WTC11 (cell line): ENCODE measurements around the gene KDM2B. TPM values are rescaled to one million over a fixed set of nuclear protein-coding genes. Genes with fewer than 3 reads are reported as not detected.

Experiments used
- ATAC-seq: fragments of 200-7000 bp; cut with Tn5 transposase; 2 replicates; pipeline ENCODE4 v1.10.0; 2021; ENCODE audit warnings: mild to moderate bottlenecking, moderate library complexity
- CTCF ChIA-PET: fragments of 300-600 bp; sonication (Branson Sonifier 250); formaldehyde crosslinking; loops from one replicate; lab custom pipeline; 2021; ENCODE audit warnings: antibody characterized with exemption; lab: Charles Lee
- POLR2A ChIA-PET: fragments of 350-600 bp; sonication (Branson Sonifier 250); formaldehyde crosslinking; loops from one replicate; lab custom pipeline; 2021; ENCODE audit warnings: antibody characterized with exemption; lab: Charles Lee
- DNase-seq: peaks from one replicate; pipeline ENCODE4 v3.0.0; 2021; ENCODE audit warnings: low spot score
- H3K27ac Mint-ChIP-seq: 2 replicates; pipeline ENCODE4 v1.8.0; 2021; ENCODE audit warnings: mixed read lengths
- H3K27me3 Mint-ChIP-seq: 2 replicates; pipeline ENCODE4 v1.8.0; 2021; ENCODE audit warnings: low read depth, mild to moderate bottlenecking, moderate library complexity, mixed read lengths
- H3K36me3 Mint-ChIP-seq: 2 replicates; pipeline ENCODE4 v1.8.0; 2021; ENCODE audit warnings: mixed read lengths
- H3K4me1 Mint-ChIP-seq: 2 replicates; pipeline ENCODE4 v1.8.0; 2022; ENCODE audit warnings: mixed read lengths
- H3K4me3 Mint-ChIP-seq: 2 replicates; pipeline ENCODE4 v1.8.0; 2021; ENCODE audit warnings: mild to moderate bottlenecking, moderate library complexity, mixed read lengths
- H3K9me3 Mint-ChIP-seq: 2 replicates; pipeline ENCODE4 v1.8.0; 2021; ENCODE audit warnings: mixed read lengths
- FOXJ3 ChIP-seq: sonication (generic); formaldehyde crosslinking; IDR thresholded peaks from 2 replicates; pipeline ENCODE4 v1.9.0; 2021; ENCODE audit warnings: missing genetic modification reagents, mild to moderate bottlenecking, borderline replicate concordance
- FOXP1 ChIP-seq: sonication (generic); formaldehyde crosslinking; IDR thresholded peaks from 2 replicates; pipeline ENCODE4 v1.8.0; 2022; ENCODE audit warnings: missing genetic modification reagents, mild to moderate bottlenecking, moderate library complexity, borderline replicate concordance
- GRHL2 ChIP-seq: fragments of 250-450 bp; sonication (Bioruptor Pico); IDR thresholded peaks from 2 replicates; pipeline ENCODE4 v1.8.0; 2022; ENCODE audit warnings: mild to moderate bottlenecking, moderate library complexity; ENCODE audit not compliant: insufficient replicate concordance, severe bottlenecking
- KAT7 ChIP-seq: sonication (generic); formaldehyde crosslinking; IDR thresholded peaks from 2 replicates; pipeline ENCODE4 v1.8.1; 2023; ENCODE audit warnings: missing genetic modification reagents, mild to moderate bottlenecking, borderline replicate concordance
- MLX ChIP-seq: sonication (generic); formaldehyde crosslinking; IDR thresholded peaks from 2 replicates; pipeline ENCODE4 v1.8.1; 2023; ENCODE audit warnings: mild to moderate bottlenecking, missing genetic modification reagents, moderate library complexity
- MXD4 ChIP-seq: fragments of 250-450 bp; sonication (Bioruptor Pico); IDR thresholded peaks from 2 replicates; pipeline ENCODE4 v1.8.0; 2021; ENCODE audit warnings: mild to moderate bottlenecking, moderate library complexity, borderline replicate concordance
- PREB ChIP-seq: sonication (generic); formaldehyde crosslinking; IDR thresholded peaks from 2 replicates; pipeline ENCODE4 v1.8.1; 2022; ENCODE audit warnings: mild to moderate bottlenecking, missing genetic modification reagents, moderate library complexity, borderline replicate concordance
- RELA ChIP-seq: sonication (generic); formaldehyde crosslinking; IDR thresholded peaks from 2 replicates; pipeline ENCODE4 v1.8.1; 2022; ENCODE audit warnings: missing genetic modification reagents, mild to moderate bottlenecking, borderline replicate concordance
- SP1 ChIP-seq: sonication (generic); formaldehyde crosslinking; conservative IDR thresholded peaks from 2 replicates; pipeline ENCODE4 v1.8.1; 2022; ENCODE audit warnings: missing genetic modification reagents
- ZBTB43 ChIP-seq: sonication (generic); formaldehyde crosslinking; IDR thresholded peaks from 2 replicates; pipeline ENCODE4 v1.8.1; 2023; ENCODE audit warnings: mild to moderate bottlenecking, missing genetic modification reagents
- ZNF121 ChIP-seq: sonication (generic); formaldehyde crosslinking; IDR thresholded peaks from 2 replicates; pipeline ENCODE4 v1.8.0; 2023; ENCODE audit warnings: missing genetic modification reagents
- ZNF219 ChIP-seq: sonication (generic); formaldehyde crosslinking; IDR thresholded peaks from 2 replicates; pipeline ENCODE4 v1.8.0; 2023; ENCODE audit warnings: missing genetic modification reagents, mild to moderate bottlenecking, borderline replicate concordance
- ZNF416 ChIP-seq: fragments of 250-450 bp; sonication (Bioruptor Pico); IDR thresholded peaks from 2 replicates; pipeline ENCODE4 v1.9.0; 2021; ENCODE audit warnings: mild to moderate bottlenecking, inconsistent platforms
- ZNF425 ChIP-seq: fragments of 250-450 bp; sonication (Bioruptor Pico); conservative IDR thresholded peaks from 2 replicates; pipeline ENCODE4 v1.9.0; 2021; ENCODE audit warnings: mild to moderate bottlenecking
- ZNF671 ChIP-seq: fragments of 250-450 bp; sonication (Bioruptor Pico); IDR thresholded peaks from 2 replicates; pipeline ENCODE4 v1.8.0; 2021; ENCODE audit warnings: mild to moderate bottlenecking
- total RNA-seq: library from RNA; stranded (reverse); gene quantifications from 3 replicates; pipeline ENCODE4 v1.2.3, GENCODE V29; 2021
- TF ChIP-seq, protein P1 (sequence below): sonication (generic); formaldehyde crosslinking; IDR thresholded peaks from 2 replicates; pipeline ENCODE4 v1.8.0; 2023; ENCODE audit warnings: missing genetic modification reagents
- TF ChIP-seq, protein P2 (sequence below): sonication (generic); formaldehyde crosslinking; IDR thresholded peaks from 2 replicates; pipeline ENCODE4 v1.8.0; 2022; ENCODE audit warnings: missing genetic modification reagents
- TF ChIP-seq, protein P3 (sequence below): sonication (generic); formaldehyde crosslinking; IDR thresholded peaks from 2 replicates; pipeline ENCODE4 v1.8.1; 2023; ENCODE audit warnings: mild to moderate bottlenecking, moderate library complexity, missing genetic modification reagents
- TF ChIP-seq, protein P4 (sequence below): fragments of 250-450 bp; sonication (Bioruptor Pico); IDR thresholded peaks from 2 replicates; pipeline ENCODE4 v1.9.0; 2021; ENCODE audit warnings: mild to moderate bottlenecking, borderline replicate concordance

Gene KDM2B
- total RNA-seq, 1 experiment from 2014 or later, result 147 TPM

DNA sequence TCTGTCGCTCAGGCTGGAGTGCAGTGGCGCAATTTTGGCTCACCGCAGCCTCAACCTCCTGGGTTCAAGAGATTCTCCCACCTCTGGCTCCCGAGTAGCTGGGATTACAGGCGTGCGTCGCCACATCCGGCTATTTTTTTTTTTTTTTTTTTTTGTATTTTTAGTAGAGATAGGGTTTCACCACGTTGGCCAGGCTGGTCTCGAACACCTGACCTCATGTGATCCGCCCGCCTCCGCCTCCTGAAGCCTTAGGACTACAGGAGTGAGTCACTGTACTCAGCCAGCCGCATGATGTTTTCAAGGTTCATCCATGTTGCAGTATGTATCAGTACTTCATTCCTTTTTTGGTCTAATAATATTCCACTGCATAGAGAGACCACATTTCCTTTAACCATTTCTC, 183.3 kb downstream of the KDM2B start:
- H3K27me3 Mint-ChIP-seq, result no peaks in the 10 kb centered on the region
- no peak for TF ChIP-seq FOXJ3 (CRISPR knock-in tag)
- no peak for TF ChIP-seq GRHL2 (CRISPR knock-in tag)
- TF ChIP-seq ZNF121, result no peak
- TF ChIP-seq, protein P1, sequence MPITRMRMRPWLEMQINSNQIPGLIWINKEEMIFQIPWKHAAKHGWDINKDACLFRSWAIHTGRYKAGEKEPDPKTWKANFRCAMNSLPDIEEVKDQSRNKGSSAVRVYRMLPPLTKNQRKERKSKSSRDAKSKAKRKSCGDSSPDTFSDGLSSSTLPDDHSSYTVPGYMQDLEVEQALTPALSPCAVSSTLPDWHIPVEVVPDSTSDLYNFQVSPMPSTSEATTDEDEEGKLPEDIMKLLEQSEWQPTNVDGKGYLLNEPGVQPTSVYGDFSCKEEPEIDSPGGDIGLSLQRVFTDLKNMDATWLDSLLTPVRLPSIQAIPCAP (CRISPR knock-in tag), result no peak
- no peak for TF ChIP-seq RELA (CRISPR knock-in tag)
- no peak for TF ChIP-seq ZNF219
- no peak for TF ChIP-seq ZNF425 (CRISPR knock-in tag)
- no peak for TF ChIP-seq ZNF671
- no peak for TF ChIP-seq ZNF416 (CRISPR knock-in tag)
- no peak overlapping the region for H3K4me3 Mint-ChIP-seq
- H3K9me3 Mint-ChIP-seq, result no peaks in the 10 kb centered on the region
- H3K4me1 Mint-ChIP-seq, result peaks cover 19% of the 10 kb centered on the region
- no peak overlapping the region for H3K27ac Mint-ChIP-seq
- CTCF ChIA-PET, result interaction anchor here (0.7 kb wide), 3 partner anchors 55 to 419 kb away, joined by 3 to 4 read pairs (median 3); partner anchors contain the start of gene HNF1A
- no peak for ATAC-seq
- no peak for DNase-seq
- no peaks in the 10 kb centered on the region for H3K36me3 Mint-ChIP-seq
- POLR2A ChIA-PET, result interaction anchor here (0.7 kb wide), 1 partner anchor 745 kb away, joined by 4 read pairs; no protein-coding TSS in a partner anchor

- Mint-ChIP-seq H3K27ac (no peak overlapping the region), H3K4me1 (no peaks in the 10 kb centered on the region), H3K9me3 (no peaks in the 10 kb centered on the region), H3K4me3 (no peak overlapping the region), H3K36me3 (no peaks in the 10 kb centered on the region), H3K27me3 (no peaks in the 10 kb centered on the region; the same call in 1 of the 2 replicates)
- no peak for ATAC-seq
- POLR2A ChIA-PET, result interaction anchor here (1.2 kb wide), 1 partner anchor 39 kb away, joined by 3 read pairs; no protein-coding TSS in a partner anchor
- CTCF ChIA-PET, result no interaction called here
- DNase-seq, result no peak
- TF ChIP-seq MXD4 (CRISPR knock-in tag), result no peak
- TF ChIP-seq, protein P2, sequence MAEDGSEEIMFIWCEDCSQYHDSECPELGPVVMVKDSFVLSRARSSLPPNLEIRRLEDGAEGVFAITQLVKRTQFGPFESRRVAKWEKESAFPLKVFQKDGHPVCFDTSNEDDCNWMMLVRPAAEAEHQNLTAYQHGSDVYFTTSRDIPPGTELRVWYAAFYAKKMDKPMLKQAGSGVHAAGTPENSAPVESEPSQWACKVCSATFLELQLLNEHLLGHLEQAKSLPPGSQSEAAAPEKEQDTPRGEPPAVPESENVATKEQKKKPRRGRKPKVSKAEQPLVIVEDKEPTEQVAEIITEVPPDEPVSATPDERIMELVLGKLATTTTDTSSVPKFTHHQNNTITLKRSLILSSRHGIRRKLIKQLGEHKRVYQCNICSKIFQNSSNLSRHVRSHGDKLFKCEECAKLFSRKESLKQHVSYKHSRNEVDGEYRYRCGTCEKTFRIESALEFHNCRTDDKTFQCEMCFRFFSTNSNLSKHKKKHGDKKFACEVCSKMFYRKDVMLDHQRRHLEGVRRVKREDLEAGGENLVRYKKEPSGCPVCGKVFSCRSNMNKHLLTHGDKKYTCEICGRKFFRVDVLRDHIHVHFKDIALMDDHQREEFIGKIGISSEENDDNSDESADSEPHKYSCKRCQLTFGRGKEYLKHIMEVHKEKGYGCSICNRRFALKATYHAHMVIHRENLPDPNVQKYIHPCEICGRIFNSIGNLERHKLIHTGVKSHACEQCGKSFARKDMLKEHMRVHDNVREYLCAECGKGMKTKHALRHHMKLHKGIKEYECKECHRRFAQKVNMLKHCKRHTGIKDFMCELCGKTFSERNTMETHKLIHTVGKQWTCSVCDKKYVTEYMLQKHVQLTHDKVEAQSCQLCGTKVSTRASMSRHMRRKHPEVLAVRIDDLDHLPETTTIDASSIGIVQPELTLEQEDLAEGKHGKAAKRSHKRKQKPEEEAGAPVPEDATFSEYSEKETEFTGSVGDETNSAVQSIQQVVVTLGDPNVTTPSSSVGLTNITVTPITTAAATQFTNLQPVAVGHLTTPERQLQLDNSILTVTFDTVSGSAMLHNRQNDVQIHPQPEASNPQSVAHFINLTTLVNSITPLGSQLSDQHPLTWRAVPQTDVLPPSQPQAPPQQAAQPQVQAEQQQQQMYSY (CRISPR knock-in tag), result no peak
- no peak for TF ChIP-seq ZBTB43 (CRISPR knock-in tag)
- TF ChIP-seq PREB (CRISPR knock-in tag), result no peak
- TF ChIP-seq, protein P3, sequence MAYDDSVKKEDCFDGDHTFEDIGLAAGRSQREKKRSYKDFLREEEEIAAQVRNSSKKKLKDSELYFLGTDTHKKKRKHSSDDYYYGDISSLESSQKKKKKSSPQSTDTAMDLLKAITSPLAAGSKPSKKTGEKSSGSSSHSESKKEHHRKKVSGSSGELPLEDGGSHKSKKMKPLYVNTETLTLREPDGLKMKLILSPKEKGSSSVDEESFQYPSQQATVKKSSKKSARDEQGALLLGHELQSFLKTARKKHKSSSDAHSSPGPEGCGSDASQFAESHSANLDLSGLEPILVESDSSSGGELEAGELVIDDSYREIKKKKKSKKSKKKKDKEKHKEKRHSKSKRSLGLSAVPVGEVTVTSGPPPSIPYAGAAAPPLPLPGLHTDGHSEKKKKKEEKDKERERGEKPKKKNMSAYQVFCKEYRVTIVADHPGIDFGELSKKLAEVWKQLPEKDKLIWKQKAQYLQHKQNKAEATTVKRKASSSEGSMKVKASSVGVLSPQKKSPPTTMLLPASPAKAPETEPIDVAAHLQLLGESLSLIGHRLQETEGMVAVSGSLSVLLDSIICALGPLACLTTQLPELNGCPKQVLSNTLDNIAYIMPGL (CRISPR knock-in tag), result no peak
- TF ChIP-seq FOXP1 (CRISPR knock-in tag), result no peak
- TF ChIP-seq, protein P4, sequence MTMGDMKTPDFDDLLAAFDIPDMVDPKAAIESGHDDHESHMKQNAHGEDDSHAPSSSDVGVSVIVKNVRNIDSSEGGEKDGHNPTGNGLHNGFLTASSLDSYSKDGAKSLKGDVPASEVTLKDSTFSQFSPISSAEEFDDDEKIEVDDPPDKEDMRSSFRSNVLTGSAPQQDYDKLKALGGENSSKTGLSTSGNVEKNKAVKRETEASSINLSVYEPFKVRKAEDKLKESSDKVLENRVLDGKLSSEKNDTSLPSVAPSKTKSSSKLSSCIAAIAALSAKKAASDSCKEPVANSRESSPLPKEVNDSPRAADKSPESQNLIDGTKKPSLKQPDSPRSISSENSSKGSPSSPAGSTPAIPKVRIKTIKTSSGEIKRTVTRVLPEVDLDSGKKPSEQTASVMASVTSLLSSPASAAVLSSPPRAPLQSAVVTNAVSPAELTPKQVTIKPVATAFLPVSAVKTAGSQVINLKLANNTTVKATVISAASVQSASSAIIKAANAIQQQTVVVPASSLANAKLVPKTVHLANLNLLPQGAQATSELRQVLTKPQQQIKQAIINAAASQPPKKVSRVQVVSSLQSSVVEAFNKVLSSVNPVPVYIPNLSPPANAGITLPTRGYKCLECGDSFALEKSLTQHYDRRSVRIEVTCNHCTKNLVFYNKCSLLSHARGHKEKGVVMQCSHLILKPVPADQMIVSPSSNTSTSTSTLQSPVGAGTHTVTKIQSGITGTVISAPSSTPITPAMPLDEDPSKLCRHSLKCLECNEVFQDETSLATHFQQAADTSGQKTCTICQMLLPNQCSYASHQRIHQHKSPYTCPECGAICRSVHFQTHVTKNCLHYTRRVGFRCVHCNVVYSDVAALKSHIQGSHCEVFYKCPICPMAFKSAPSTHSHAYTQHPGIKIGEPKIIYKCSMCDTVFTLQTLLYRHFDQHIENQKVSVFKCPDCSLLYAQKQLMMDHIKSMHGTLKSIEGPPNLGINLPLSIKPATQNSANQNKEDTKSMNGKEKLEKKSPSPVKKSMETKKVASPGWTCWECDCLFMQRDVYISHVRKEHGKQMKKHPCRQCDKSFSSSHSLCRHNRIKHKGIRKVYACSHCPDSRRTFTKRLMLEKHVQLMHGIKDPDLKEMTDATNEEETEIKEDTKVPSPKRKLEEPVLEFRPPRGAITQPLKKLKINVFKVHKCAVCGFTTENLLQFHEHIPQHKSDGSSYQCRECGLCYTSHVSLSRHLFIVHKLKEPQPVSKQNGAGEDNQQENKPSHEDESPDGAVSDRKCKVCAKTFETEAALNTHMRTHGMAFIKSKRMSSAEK (CRISPR knock-in tag), result no peak
- TF ChIP-seq MLX (CRISPR knock-in tag), result no peak
- no peak for TF ChIP-seq SP1 (CRISPR knock-in tag)
- TF ChIP-seq KAT7 (CRISPR knock-in tag), result no peak
Observed at GRCh38 chr12:121392325-121392716, 188.5 kb downstream of the KDM2B start.
